ENCODE measurements around the gene STX1B. TPM values are rescaled to one million over a fixed set of nuclear protein-coding genes. Genes with fewer than 3 reads are reported as not detected.
A peak's percentile ranks its signal among the peaks of the same experiment; 100 is the strongest.

STX1B gene
- polyA plus RNA-seq, 4 donors: 0.73 to 3.0 (median 1.8) TPM

- DNase-seq (ENCODE audit: low read depth in 4 of 4, low spot score in 2 of 4): no peak
Observed at GRCh38 chr16:30996985-30997724, 13.3 kb downstream of the STX1B start.

- no peak for DNase-seq (ENCODE audit: low read depth in 4 of 4, low spot score in 2 of 4)
Observed at GRCh38 chr16:30996324-30996984, 14.0 kb downstream of the STX1B start.

GRCh38 chr16:30995927-30996323, 14.5 kb downstream of the STX1B start:
- DNase-seq (ENCODE audit: low read depth in 4 of 4, low spot score in 2 of 4): no peak

- DNase-seq (ENCODE audit: low read depth in 4 of 4, low spot score in 2 of 4): no peak
Observed at GRCh38 chr16:30992931-30993816, 17.3 kb downstream of the STX1B start.

- DNase-seq (ENCODE audit: low read depth in 4 of 4, low spot score in 2 of 4): no peak
Observed at GRCh38 chr16:30992276-30992780, 18.1 kb downstream of the STX1B start.

- DNase-seq (ENCODE audit: low read depth in 4 of 4, low spot score in 2 of 4): no peak
Observed at GRCh38 chr16:30991052-30991451, 19.4 kb downstream of the STX1B start.

- DNase-seq (ENCODE audit: low read depth in 4 of 4, low spot score in 2 of 4): no peak
Observed at GRCh38 chr16:30990105-30990504, 20.3 kb downstream of the STX1B start.

- no peak for DNase-seq (ENCODE audit: low read depth in 4 of 4, low spot score in 2 of 4)
Observed at GRCh38 chr16:30989469-30990047, 20.9 kb downstream of the STX1B start.

- DNase-seq (ENCODE audit: low read depth in 4 of 4, low spot score in 2 of 4): no peak
Observed at GRCh38 chr16:30987581-30988190, 22.8 kb downstream of the STX1B start.

- DNase-seq (ENCODE audit: low read depth in 4 of 4, low spot score in 2 of 4): no peak
Observed at GRCh38 chr16:30986129-30986991, 24.1 kb downstream of the STX1B start.

- DNase-seq (ENCODE audit: low read depth in 4 of 4, low spot score in 2 of 4): peak in 1 of 4 donors; percentile 9
Observed at GRCh38 chr16:30985401-30986128, 24.9 kb downstream of the STX1B start.

- DNase-seq (ENCODE audit: low read depth in 4 of 4, low spot score in 2 of 4): peak; percentile 25 to 61 (median 54)
Observed at GRCh38 chr16:30984669-30985400, 25.6 kb downstream of the STX1B start, which contains the start of gene HSD3B7. Gene HSD3B7 (plus strand): TSS chr16:30985207. CDS start chr16:30985659, 452 bp downstream.

- DNase-seq (ENCODE audit: low read depth in 4 of 4, low spot score in 2 of 4): no peak
Observed at GRCh38 chr16:30983898-30984610, 26.4 kb downstream of the STX1B start.

- DNase-seq (ENCODE audit: low read depth in 4 of 4, low spot score in 2 of 4): no peak
Observed at GRCh38 chr16:30983289-30983889, 27.0 kb downstream of the STX1B start.

GRCh38 chr16:30982548-30983288, 27.7 kb downstream of the STX1B start:
- DNase-seq (ENCODE audit: low read depth in 4 of 4, low spot score in 2 of 4): no peak

- no peak for DNase-seq (ENCODE audit: low read depth in 4 of 4, low spot score in 2 of 4)
Observed at GRCh38 chr16:30980959-30981358, 29.5 kb downstream of the STX1B start.

All from left renal cortex interstitium (tissue), 4 donors.